GM19193 (cell line): ENCODE results near the gene PPP6R3.

ENCODE experiments used
- POLR2A ChIP-seq: IDR thresholded peaks from 4 replicates; pipeline ENCODE4 v1.6.1; 2011; ENCODE audit not compliant: insufficient read depth, insufficient read length; ENCODE audit errors: extremely low read depth

The PPP6R3 gene

DNA sequence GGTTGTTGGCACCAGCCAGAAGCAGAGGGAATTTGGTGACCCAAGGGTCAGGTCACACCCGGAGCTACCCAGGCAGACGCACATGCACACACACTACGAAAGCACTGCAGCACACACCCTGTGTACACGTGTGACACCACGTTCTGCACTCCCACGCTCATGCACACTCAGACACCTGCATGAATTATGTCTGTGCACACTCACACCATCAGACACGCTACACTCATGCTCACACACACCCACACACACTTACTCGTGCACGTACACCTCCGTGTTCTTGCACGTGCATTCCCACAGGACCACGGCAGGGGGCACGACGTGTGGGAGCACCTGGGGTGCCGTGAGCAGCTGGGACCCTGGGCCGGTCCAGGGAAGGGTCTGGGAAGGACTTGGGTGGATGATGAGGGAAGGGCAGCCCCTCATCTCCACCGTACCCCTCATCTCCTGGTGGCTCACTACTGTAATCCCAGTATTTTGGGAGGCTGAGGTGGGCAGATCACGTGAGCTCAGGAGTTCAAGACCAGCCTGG, 203.0 kb downstream of the PPP6R3 start:
- TF ChIP-seq POLR2A: no peak

DNA sequence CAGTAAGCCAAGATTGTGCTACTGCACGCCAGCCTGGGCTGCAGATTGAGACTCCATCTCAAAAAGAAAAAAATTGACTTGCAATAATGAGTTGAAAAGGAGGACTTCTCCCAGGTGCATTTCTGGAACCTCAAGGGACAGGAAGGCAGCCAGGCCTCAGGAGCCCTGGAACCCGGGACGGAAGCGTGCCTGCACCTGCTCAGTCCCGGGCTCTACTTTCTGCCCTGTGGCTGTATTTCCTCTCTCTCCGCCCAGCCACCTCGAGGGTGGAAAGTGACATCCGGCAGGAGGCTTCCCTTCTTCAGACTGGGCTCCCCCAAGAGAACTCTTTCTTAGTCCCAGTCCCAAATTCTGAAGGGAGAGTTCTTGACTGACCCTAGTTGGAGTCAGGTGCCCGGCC, 203.6 kb downstream of the PPP6R3 start:
- no peak for TF ChIP-seq POLR2A

DNA sequence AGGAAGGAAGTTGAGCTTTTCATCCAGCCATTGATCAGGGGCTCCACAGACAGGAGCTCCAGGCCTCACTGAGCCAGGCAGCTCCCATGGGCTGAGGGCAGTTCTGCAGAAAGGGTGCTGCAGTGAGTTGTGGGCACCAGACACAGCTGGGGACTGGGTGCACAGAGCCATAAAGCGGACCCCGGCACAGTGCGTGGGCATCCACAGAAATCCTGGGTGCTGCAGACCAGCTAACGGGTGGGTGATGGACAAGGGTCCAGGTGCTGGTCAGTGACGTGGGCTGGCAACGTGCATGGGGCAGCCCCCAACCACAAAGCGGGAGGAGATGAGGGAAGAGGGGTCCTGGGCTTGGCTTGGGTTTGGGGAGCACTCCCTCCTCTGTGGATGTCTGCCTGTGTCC, 204.4 kb downstream of the PPP6R3 start:
- TF ChIP-seq POLR2A: no peak
